Psoas muscle (tissue), 8 donors: ENCODE data around the gene CDH18. TPM values are rescaled to one million over a fixed set of nuclear protein-coding genes. Genes with fewer than 3 reads are reported as not detected.

ENCODE experiments used
- ATAC-seq, 4 donors: fragments of 200-7000 bp; cut with Tn5 transposase; one replicate each; pipeline ENCODE4 v1.9.1; 2020; ENCODE audit warnings: moderate library complexity in 3 of 4, mild to moderate bottlenecking in 2 of 4
- DNase-seq, 2 donors: peaks; one replicate each; pipeline ENCODE4 v3.0.0-alpha.2; 2020
- H3K27ac ChIP-seq: fragments of 200-600 bp; one replicate; pipeline ENCODE4 v1.8.0; 2022
- H3K27me3 ChIP-seq, 3 donors: fragments of 200-600 bp in 1 of 3; one replicate each; pipeline versions ENCODE4 v1.6.1 to v1.8.0; 2013 to 2022; ENCODE audit warnings: low read length in 2 of 3, mild to moderate bottlenecking in 2 of 3, moderate library complexity in 1 of 3; ENCODE audit not compliant: insufficient read depth in 3 of 3
- H3K36me3 ChIP-seq, 2 donors: fragments of 200-600 bp in 1 of 2; one replicate each; pipeline versions ENCODE4 v1.6.1 to v1.8.0; 2013 to 2022; ENCODE audit warnings: low read depth in 1 of 2, mild to moderate bottlenecking in 1 of 2, moderate library complexity in 1 of 2; ENCODE audit not compliant: insufficient read depth in 1 of 2
- H3K4me1 ChIP-seq: fragments of 200-600 bp; one replicate; pipeline ENCODE4 v1.8.0; 2022
- H3K4me3 ChIP-seq: fragments of 200-600 bp; one replicate; pipeline ENCODE4 v1.8.0; 2022; ENCODE audit warnings: mild to moderate bottlenecking
- H3K9me3 ChIP-seq: fragments of 200-600 bp; one replicate; pipeline ENCODE4 v1.8.0; 2022
- WGBS, 3 donors: extraction: QIAGEN DNeasy Blood & Tissue Kit; methylation state at CpG; one replicate each; pipeline versions ENCODE4 v1.1.6 to v1.1.7; 2013; 5-methylcytosine and 5-hydroxymethylcytosine counted together
- intact Hi-C, 2 donors: fragments of 100-400 bp; cut with DNase I; formaldehyde crosslinking; loops; one replicate each; pipeline versions ENCODE4 v1.11.0 to v1.14.2; 2022
- polyA plus RNA-seq, 3 donors: library from polyadenylated mRNA; stranded (reverse); fragments of 200-250 nt; gene quantifications; one replicate each; pipeline ENCODE4 v1.2.3, GENCODE V29; 2013
- total RNA-seq, 4 donors: library from RNA; stranded (reverse); fragmentation: NEBNext Ultra II Directional in 2 of 4; extraction: Animal tissue kit (Norgen Biotek cat#: 25700) in 2 of 4; gene quantifications; one replicate each; pipeline versions ENCODE4 v1.2.1 to v1.2.4, GENCODE V29; 2021 to 2023
- TF ChIP-seq, protein P1 (sequence below): fragments of 200-600 bp; IDR thresholded peaks from one replicate; pipeline ENCODE4 v1.8.0; 2022; ENCODE audit warnings: antibody characterized with exemption
- donor health status: healthy with polysubstance abuse.
- donor health status: DM: no; HTN: no; CAD: no; lungs with moderate emphysema.
- donor health status: Bipolar disorder and iron deficiency.
- donor health status: healthy.
- donor health status: DM: yes; HTN: yes; CAD: no.
- donor health status: DM: no; HTN: no; CAD: no.
- donor health status: DM: no; HTN: no; CAD: no.
- donor health status: DM: yes; HTN: yes; CAD: no.

The CDH18 gene
- total and polyA plus RNA-seq, 7 donors: 0.03 TPM; not detected in 5

DNA sequence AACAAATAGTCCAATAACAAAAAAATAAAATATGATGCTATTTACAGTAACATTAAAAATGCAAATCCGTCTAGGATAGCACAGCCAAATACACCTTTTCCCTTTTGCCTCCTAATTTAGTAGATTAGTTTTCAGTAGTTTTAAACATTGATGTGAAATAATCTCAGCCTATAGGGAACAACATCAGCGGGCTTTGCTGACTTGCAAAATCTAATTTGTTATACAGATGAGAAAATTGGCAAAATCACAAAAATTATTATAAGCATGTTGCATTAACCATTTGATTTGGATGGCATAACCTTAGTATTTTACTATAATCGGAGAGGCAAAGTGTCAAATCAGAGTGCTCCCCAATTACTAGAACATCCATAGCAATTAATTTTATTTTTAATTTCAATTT lies 563.5 kb downstream of the CDH18 start:
- no peak overlapping the region for H3K4me3 ChIP-seq
- TF ChIP-seq, protein P1, sequence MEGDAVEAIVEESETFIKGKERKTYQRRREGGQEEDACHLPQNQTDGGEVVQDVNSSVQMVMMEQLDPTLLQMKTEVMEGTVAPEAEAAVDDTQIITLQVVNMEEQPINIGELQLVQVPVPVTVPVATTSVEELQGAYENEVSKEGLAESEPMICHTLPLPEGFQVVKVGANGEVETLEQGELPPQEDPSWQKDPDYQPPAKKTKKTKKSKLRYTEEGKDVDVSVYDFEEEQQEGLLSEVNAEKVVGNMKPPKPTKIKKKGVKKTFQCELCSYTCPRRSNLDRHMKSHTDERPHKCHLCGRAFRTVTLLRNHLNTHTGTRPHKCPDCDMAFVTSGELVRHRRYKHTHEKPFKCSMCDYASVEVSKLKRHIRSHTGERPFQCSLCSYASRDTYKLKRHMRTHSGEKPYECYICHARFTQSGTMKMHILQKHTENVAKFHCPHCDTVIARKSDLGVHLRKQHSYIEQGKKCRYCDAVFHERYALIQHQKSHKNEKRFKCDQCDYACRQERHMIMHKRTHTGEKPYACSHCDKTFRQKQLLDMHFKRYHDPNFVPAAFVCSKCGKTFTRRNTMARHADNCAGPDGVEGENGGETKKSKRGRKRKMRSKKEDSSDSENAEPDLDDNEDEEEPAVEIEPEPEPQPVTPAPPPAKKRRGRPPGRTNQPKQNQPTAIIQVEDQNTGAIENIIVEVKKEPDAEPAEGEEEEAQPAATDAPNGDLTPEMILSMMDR: no peak
- ATAC-seq (no peak), DNase-seq (no peak)
- intact Hi-C loops: no loop called here
- no peaks in the 10 kb centered on the region for H3K4me1 ChIP-seq
- H3K27me3 ChIP-seq: no peaks in the 10 kb centered on the region
- 61 to 67% (median 61%) methylated on average over 3 of the region's 3 CpGs for WGBS, 3 donors
- no peak overlapping the region for H3K27ac ChIP-seq
- H3K9me3 ChIP-seq: no peaks in the 10 kb centered on the region
- H3K36me3 ChIP-seq: no peaks in the 10 kb centered on the region
